Measurements from ENCODE around the gene S100A8. TPM values are rescaled to one million over a fixed set of nuclear protein-coding genes. Genes with fewer than 3 reads are reported as not detected.
"Not testable (repeated sequence)": the region's sequence is repeated elsewhere in the genome, so short reads cannot be mapped to it uniquely, and the experiment has no call there.

S100A8 gene
- total and polyA plus RNA-seq, 2 donors (not counting 3 experiments of a cell fraction or from before 2014, with no cell fraction given): not detected

- BruUV-seq (replicated peaks); H3K4me2 ChIP-seq (ENCODE audit: insufficient read depth, low read length); H3K79me2 ChIP-seq (ENCODE audit: control insufficient read depth, insufficient read depth, low read length); H3K4me3 ChIP-seq (replicated peaks in 1 of 3; ENCODE audit: insufficient read depth in 1 of 3, low read depth in 1 of 3, low read length in 3 of 3); FAIRE-seq; H3K4me1 ChIP-seq (ENCODE audit: control insufficient read depth, extremely low read depth, insufficient read depth, low read length); H2AFZ ChIP-seq (ENCODE audit: low read depth, low read length); dilution Hi-C loops (cut with MboI; ENCODE audit: extremely low pct_ligation_motif_present, low sequenced_read_pairs); H3K27ac ChIP-seq (ENCODE audit: insufficient read depth, low read depth, low read length); H3K36me3 ChIP-seq (ENCODE audit: control insufficient read depth in 2 of 2, extremely low read depth in 1 of 2, insufficient read depth in 2 of 2, low read length in 2 of 2); POLR2A ChIA-PET; intact Hi-C loops (cut with micrococcal nuclease); H3K27me3 ChIP-seq (ENCODE audit: control insufficient read depth in 2 of 2, insufficient read depth in 2 of 2, low read length in 2 of 2); H3K9me1 ChIP-seq (replicated peaks; ENCODE audit: control insufficient read depth, extremely low read depth, insufficient read depth, low read length); H3K9me3 ChIP-seq (replicated peaks; ENCODE audit: control insufficient read depth, insufficient read depth, low read length); H3K9ac ChIP-seq (replicated peaks; ENCODE audit: extremely low read depth, insufficient read depth, low read length); H4K20me1 ChIP-seq (replicated peaks; ENCODE audit: control insufficient read depth, extremely low read depth, insufficient read depth, low read length); CTCF ChIA-PET; DNase-seq (ENCODE audit: low read depth, low spot score): not testable (repeated sequence)
Measured at GRCh38 chr1:153419436-153419793, 28.5 kb upstream of the S100A8 start.

GRCh38 chr1:153418758-153419435, 28.0 kb upstream of the S100A8 start:
- dilution Hi-C loops (cut with MboI; ENCODE audit: extremely low pct_ligation_motif_present, low sequenced_read_pairs); H3K9me3 ChIP-seq (replicated peaks; ENCODE audit: control insufficient read depth, insufficient read depth, low read length); H3K9me1 ChIP-seq (replicated peaks; ENCODE audit: control insufficient read depth, extremely low read depth, insufficient read depth, low read length); H3K4me1 ChIP-seq (ENCODE audit: control insufficient read depth, extremely low read depth, insufficient read depth, low read length); H2AFZ ChIP-seq (ENCODE audit: low read depth, low read length); H4K20me1 ChIP-seq (replicated peaks; ENCODE audit: control insufficient read depth, extremely low read depth, insufficient read depth, low read length); H3K27ac ChIP-seq (ENCODE audit: insufficient read depth, low read depth, low read length); FAIRE-seq; H3K36me3 ChIP-seq (ENCODE audit: control insufficient read depth in 2 of 2, extremely low read depth in 1 of 2, insufficient read depth in 2 of 2, low read length in 2 of 2); intact Hi-C loops (cut with micrococcal nuclease); DNase-seq (ENCODE audit: low read depth, low spot score); H3K4me2 ChIP-seq (ENCODE audit: insufficient read depth, low read length); H3K27me3 ChIP-seq (ENCODE audit: control insufficient read depth in 2 of 2, insufficient read depth in 2 of 2, low read length in 2 of 2); H3K9ac ChIP-seq (replicated peaks; ENCODE audit: extremely low read depth, insufficient read depth, low read length); H3K79me2 ChIP-seq (ENCODE audit: control insufficient read depth, insufficient read depth, low read length); CTCF ChIA-PET; POLR2A ChIA-PET; H3K4me3 ChIP-seq (replicated peaks in 1 of 3; ENCODE audit: insufficient read depth in 1 of 3, low read depth in 1 of 3, low read length in 3 of 3); BruUV-seq (replicated peaks): not testable (repeated sequence)

Measured in endothelial cell of umbilical vein (primary cell).